HepG2 (cell line): ENCODE data around the gene RXYLT1. TPM values are rescaled to one million over a fixed set of nuclear protein-coding genes. Genes with fewer than 3 reads are reported as not detected.

ENCODE experiments used
- ARID2 ChIP-seq: sonication (generic); formaldehyde crosslinking; IDR thresholded peaks from 2 replicates; pipeline ENCODE4 v1.8.1; 2022; ENCODE audit warnings: mild to moderate bottlenecking, missing genetic modification reagents, borderline replicate concordance
- CENPT ChIP-seq: sonication (generic); formaldehyde crosslinking; IDR thresholded peaks from 2 replicates; pipeline ENCODE4 v1.8.0; 2022; ENCODE audit warnings: low read depth, mild to moderate bottlenecking, moderate library complexity, missing genetic modification reagents
- ELF3 ChIP-seq: IDR thresholded peaks from 2 replicates; pipeline ENCODE4 v1.6.1; 2016; ENCODE audit warnings: missing genetic modification reagents, missing compliant biosample characterization
- EZH2 ChIP-seq: conservative IDR thresholded peaks from 2 replicates; pipeline ENCODE4 v1.6.1; 2012; ENCODE audit warnings: mild to moderate bottlenecking, low read depth, low read length, moderate library complexity
- FOXA3 ChIP-seq: IDR thresholded peaks from 2 replicates; pipeline ENCODE4 v1.6.1; 2016; ENCODE audit warnings: missing genetic modification reagents, missing compliant biosample characterization
- FOXP1 ChIP-seq, 2 experiments: fragments of 450-650 bp in 1 of 2; IDR thresholded peaks; 2 replicates each; pipeline ENCODE4 v1.6.1; 2017 to 2018; ENCODE audit warnings: antibody characterized with exemption in 1 of 2
- HNF4A ChIP-seq: sonication (generic); formaldehyde crosslinking; IDR thresholded peaks from 2 replicates; pipeline ENCODE4 v1.4.0; 2020; ENCODE audit warnings: missing genetic modification reagents
- HNF4G ChIP-seq, 2 experiments: sonication (generic) in 1 of 2; formaldehyde crosslinking in 1 of 2; IDR thresholded peaks; 2 replicates each; pipeline versions ENCODE4 v1.4.0 to v1.6.1; 2011 to 2020; ENCODE audit warnings: borderline replicate concordance in 2 of 2, low read depth in 2 of 2, mild to moderate bottlenecking in 2 of 2, low read length in 1 of 2, missing genetic modification reagents in 1 of 2, moderate library complexity in 1 of 2
- JUN ChIP-seq: sonication (generic); formaldehyde crosslinking; IDR thresholded peaks from 2 replicates; pipeline ENCODE4 v1.4.0; 2020; ENCODE audit warnings: mild to moderate bottlenecking, missing genetic modification reagents
- KAT7 ChIP-seq: IDR thresholded peaks from 2 replicates; pipeline ENCODE4 v1.6.1; 2018; ENCODE audit warnings: borderline replicate concordance, missing compliant biosample characterization
- MEIS1 ChIP-seq: sonication (generic); formaldehyde crosslinking; IDR thresholded peaks from 2 replicates; pipeline ENCODE4 v1.9.0; 2021; ENCODE audit warnings: mild to moderate bottlenecking, missing genetic modification reagents, moderate library complexity, borderline replicate concordance
- MTA3 ChIP-seq: sonication (generic); formaldehyde crosslinking; IDR thresholded peaks from 2 replicates; pipeline ENCODE4 v1.4.0; 2020; ENCODE audit warnings: missing genetic modification reagents
- MYC ChIP-seq: sonication (generic); formaldehyde crosslinking; IDR thresholded peaks from 2 replicates; pipeline ENCODE4 v1.9.0; 2021; ENCODE audit warnings: missing genetic modification reagents, borderline replicate concordance
- MZF1 ChIP-seq: sonication (generic); formaldehyde crosslinking; IDR thresholded peaks from 2 replicates; pipeline ENCODE4 v1.8.1; 2023; ENCODE audit warnings: mild to moderate bottlenecking, missing genetic modification reagents, borderline replicate concordance
- PHF5A ChIP-seq: IDR thresholded peaks from one replicate; pipeline ENCODE4 v1.6.1; 2018; ENCODE audit warnings: low read depth, missing genetic modification reagents; ENCODE audit not compliant: unreplicated experiment
- SAP130 ChIP-seq: IDR thresholded peaks from 2 replicates; pipeline ENCODE4 v1.6.1; 2016; ENCODE audit warnings: low read depth
- SRF ChIP-seq: IDR thresholded peaks from 2 replicates; pipeline ENCODE4 v1.6.1; 2011; ENCODE audit warnings: mild to moderate bottlenecking, low read depth, low read length, moderate library complexity
- TEAD3 ChIP-seq: optimal IDR thresholded peaks from 2 replicates; pipeline ENCODE3; 2016; ENCODE audit warnings: borderline replicate concordance
- ZFY ChIP-seq: sonication (generic); formaldehyde crosslinking; IDR thresholded peaks from 2 replicates; pipeline ENCODE4 v1.4.0; 2020; ENCODE audit warnings: missing genetic modification reagents
- ZNF251 ChIP-seq: sonication (generic); formaldehyde crosslinking; IDR thresholded peaks from 2 replicates; pipeline ENCODE4 v1.9.0; 2021; ENCODE audit warnings: mild to moderate bottlenecking, missing genetic modification reagents
- ZNF354B ChIP-seq: sonication (generic); formaldehyde crosslinking; IDR thresholded peaks from 2 replicates; pipeline ENCODE4 v1.8.0; 2022; ENCODE audit warnings: mild to moderate bottlenecking, missing genetic modification reagents
- ZNF382 ChIP-seq: sonication (generic); formaldehyde crosslinking; IDR thresholded peaks from 2 replicates; pipeline ENCODE4 v1.5.0; 2020; ENCODE audit warnings: missing genetic modification reagents, mild to moderate bottlenecking, borderline replicate concordance
- ZNF775 ChIP-seq: sonication (generic); formaldehyde crosslinking; IDR thresholded peaks from 2 replicates; pipeline ENCODE4 v1.4.0; 2020; ENCODE audit warnings: missing genetic modification reagents, mild to moderate bottlenecking, moderate library complexity, borderline replicate concordance
- polyA plus RNA-seq, 8 experiments: library from polyadenylated mRNA; depleted of rRNA in 3 of 8; stranded (reverse) in 7 of 8; unstranded in 1 of 8; fragments of >200 nt; fragmentation: Illumina TruSeq in 4 of 8; extraction: Trizol in 4 of 8; gene quantifications; 2 replicates each; pipeline versions ENCODE4 v1.2.1 to v1.2.3, GENCODE V29; 2011 to 2016; ENCODE audit warnings: low read depth in 4 of 8, missing spikeins in 1 of 8, mixed read lengths in 1 of 8; ENCODE audit not compliant: insufficient read depth in 1 of 8
- total RNA-seq, 5 experiments: library from RNA; depleted of rRNA; stranded (reverse); fragments of >200 nt; fragmentation: Illumina TruSeq; extraction: Trizol; gene quantifications; 2 replicates each; pipeline ENCODE4 v1.2.3, GENCODE V29; 2016; ENCODE audit warnings: low read depth in 1 of 5
- TF ChIP-seq, protein P1 (sequence below): sonication (generic); formaldehyde crosslinking; IDR thresholded peaks from 2 replicates; pipeline ENCODE4 v1.4.0; 2020; ENCODE audit warnings: mild to moderate bottlenecking, low read depth, missing genetic modification reagents
- TF ChIP-seq, protein P2 (sequence below): sonication (generic); formaldehyde crosslinking; IDR thresholded peaks from 2 replicates; pipeline ENCODE4 v1.4.0; 2020; ENCODE audit warnings: low read depth, mild to moderate bottlenecking, missing genetic modification reagents
- TF ChIP-seq, protein P3 (sequence below): sonication (generic); formaldehyde crosslinking; IDR thresholded peaks from 2 replicates; pipeline ENCODE4 v1.4.0; 2020; ENCODE audit warnings: missing genetic modification reagents, borderline replicate concordance
- TF ChIP-seq, protein P4 (sequence below): sonication (generic); formaldehyde crosslinking; conservative IDR thresholded peaks from 2 replicates; pipeline ENCODE4 v1.4.0; 2020; ENCODE audit warnings: missing genetic modification reagents

The RXYLT1 gene
- total and polyA plus RNA-seq, 2 of the 13 experiments (the other 11 are each of a cell fraction or from before 2014, with no cell fraction given): 8.3 to 15.5 TPM

DNA sequence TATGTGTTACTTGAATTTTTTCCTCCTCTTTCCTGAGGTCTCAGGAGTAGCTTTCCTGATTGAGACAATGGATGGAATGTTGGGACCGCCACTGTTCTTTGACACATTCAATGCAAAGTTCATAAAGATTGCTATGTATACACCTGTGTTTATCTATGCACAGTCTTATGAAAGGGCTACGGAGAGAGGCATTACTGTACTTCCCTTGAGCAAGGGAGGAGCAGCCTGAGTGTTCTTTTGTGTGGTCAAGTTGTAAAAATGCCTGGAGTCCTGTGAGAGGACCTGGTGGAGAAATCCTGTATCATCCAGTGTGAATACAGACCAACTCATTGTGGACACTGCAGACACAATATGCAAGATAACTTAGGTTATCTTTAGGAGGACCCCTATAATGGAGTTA, 66.0 kb downstream of the RXYLT1 start (continued):
- TF ChIP-seq EZH2 (no peak), JUN (CRISPR knock-in tag) (no peak), ARID2 (no peak), ELF3 (CRISPR knock-in tag) (no peak), MZF1 (no peak), FOXP1 (IDR thresholded peaks at IDR 0.05) (no peak), FOXP1 (CRISPR knock-in tag; IDR thresholded peaks at IDR 0.05) (peak; percentile 76; the same call in 1 of the 2 replicates), TEAD3 (peak; percentile 70), MTA3 (CRISPR knock-in tag) (no peak), ZNF354B (CRISPR knock-in tag) (no peak), ZNF775 (CRISPR knock-in tag) (no peak), PHF5A (CRISPR knock-in tag) (no peak), MEIS1 (no peak), ZNF251 (no peak), ZFY (CRISPR knock-in tag) (no peak), ZNF382 (CRISPR knock-in tag) (no peak), KAT7 (CRISPR knock-in tag) (no peak), MYC (CRISPR knock-in tag) (no peak), SRF (no peak), CENPT (CRISPR knock-in tag) (no peak), SAP130 (peak; percentile 75), HNF4A (CRISPR knock-in tag) (peak; percentile 66), HNF4G (IDR thresholded peaks at IDR 0.05; ENCODE audit: borderline replicate concordance, low read depth, low read length) (peak; percentile 34; the same call in 1 of the 2 replicates), HNF4G (CRISPR knock-in tag; IDR thresholded peaks at IDR 0.05; ENCODE audit: borderline replicate concordance, low read depth) (no peak), FOXA3 (CRISPR knock-in tag) (peak; percentile 74)
- TF ChIP-seq, protein P1, sequence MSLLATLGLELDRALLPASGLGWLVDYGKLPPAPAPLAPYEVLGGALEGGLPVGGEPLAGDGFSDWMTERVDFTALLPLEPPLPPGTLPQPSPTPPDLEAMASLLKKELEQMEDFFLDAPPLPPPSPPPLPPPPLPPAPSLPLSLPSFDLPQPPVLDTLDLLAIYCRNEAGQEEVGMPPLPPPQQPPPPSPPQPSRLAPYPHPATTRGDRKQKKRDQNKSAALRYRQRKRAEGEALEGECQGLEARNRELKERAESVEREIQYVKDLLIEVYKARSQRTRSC: no peak
- TF ChIP-seq, protein P2, sequence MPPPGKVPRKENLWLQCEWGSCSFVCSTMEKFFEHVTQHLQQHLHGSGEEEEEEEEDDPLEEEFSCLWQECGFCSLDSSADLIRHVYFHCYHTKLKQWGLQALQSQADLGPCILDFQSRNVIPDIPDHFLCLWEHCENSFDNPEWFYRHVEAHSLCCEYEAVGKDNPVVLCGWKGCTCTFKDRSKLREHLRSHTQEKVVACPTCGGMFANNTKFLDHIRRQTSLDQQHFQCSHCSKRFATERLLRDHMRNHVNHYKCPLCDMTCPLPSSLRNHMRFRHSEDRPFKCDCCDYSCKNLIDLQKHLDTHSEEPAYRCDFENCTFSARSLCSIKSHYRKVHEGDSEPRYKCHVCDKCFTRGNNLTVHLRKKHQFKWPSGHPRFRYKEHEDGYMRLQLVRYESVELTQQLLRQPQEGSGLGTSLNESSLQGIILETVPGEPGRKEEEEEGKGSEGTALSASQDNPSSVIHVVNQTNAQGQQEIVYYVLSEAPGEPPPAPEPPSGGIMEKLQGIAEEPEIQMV (CRISPR knock-in tag): no peak
- TF ChIP-seq, protein P3, sequence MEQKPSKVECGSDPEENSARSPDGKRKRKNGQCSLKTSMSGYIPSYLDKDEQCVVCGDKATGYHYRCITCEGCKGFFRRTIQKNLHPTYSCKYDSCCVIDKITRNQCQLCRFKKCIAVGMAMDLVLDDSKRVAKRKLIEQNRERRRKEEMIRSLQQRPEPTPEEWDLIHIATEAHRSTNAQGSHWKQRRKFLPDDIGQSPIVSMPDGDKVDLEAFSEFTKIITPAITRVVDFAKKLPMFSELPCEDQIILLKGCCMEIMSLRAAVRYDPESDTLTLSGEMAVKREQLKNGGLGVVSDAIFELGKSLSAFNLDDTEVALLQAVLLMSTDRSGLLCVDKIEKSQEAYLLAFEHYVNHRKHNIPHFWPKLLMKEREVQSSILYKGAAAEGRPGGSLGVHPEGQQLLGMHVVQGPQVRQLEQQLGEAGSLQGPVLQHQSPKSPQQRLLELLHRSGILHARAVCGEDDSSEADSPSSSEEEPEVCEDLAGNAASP (CRISPR knock-in tag): no peak
- TF ChIP-seq, protein P4, sequence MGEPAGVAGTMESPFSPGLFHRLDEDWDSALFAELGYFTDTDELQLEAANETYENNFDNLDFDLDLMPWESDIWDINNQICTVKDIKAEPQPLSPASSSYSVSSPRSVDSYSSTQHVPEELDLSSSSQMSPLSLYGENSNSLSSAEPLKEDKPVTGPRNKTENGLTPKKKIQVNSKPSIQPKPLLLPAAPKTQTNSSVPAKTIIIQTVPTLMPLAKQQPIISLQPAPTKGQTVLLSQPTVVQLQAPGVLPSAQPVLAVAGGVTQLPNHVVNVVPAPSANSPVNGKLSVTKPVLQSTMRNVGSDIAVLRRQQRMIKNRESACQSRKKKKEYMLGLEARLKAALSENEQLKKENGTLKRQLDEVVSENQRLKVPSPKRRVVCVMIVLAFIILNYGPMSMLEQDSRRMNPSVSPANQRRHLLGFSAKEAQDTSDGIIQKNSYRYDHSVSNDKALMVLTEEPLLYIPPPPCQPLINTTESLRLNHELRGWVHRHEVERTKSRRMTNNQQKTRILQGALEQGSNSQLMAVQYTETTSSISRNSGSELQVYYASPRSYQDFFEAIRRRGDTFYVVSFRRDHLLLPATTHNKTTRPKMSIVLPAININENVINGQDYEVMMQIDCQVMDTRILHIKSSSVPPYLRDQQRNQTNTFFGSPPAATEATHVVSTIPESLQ (CRISPR knock-in tag): no peak
